Neural progenitor cell (in vitro differentiated cells): ENCODE results near the gene GNL3L.

Experiments
- EZH2 ChIP-seq: fragments of 200-600 bp; sonication (generic); IDR thresholded peaks from 2 replicates; pipeline ENCODE4 v1.6.1; 2017; ENCODE audit warnings: antibody characterized with exemption, mild to moderate bottlenecking, moderate library complexity
- TF ChIP-seq, protein P1 (sequence below): fragments of 200-600 bp; sonication (generic); IDR thresholded peaks from 2 replicates; pipeline ENCODE4 v1.5.1; 2017; ENCODE audit warnings: antibody characterized with exemption, mild to moderate bottlenecking

- TF ChIP-seq, protein P1, sequence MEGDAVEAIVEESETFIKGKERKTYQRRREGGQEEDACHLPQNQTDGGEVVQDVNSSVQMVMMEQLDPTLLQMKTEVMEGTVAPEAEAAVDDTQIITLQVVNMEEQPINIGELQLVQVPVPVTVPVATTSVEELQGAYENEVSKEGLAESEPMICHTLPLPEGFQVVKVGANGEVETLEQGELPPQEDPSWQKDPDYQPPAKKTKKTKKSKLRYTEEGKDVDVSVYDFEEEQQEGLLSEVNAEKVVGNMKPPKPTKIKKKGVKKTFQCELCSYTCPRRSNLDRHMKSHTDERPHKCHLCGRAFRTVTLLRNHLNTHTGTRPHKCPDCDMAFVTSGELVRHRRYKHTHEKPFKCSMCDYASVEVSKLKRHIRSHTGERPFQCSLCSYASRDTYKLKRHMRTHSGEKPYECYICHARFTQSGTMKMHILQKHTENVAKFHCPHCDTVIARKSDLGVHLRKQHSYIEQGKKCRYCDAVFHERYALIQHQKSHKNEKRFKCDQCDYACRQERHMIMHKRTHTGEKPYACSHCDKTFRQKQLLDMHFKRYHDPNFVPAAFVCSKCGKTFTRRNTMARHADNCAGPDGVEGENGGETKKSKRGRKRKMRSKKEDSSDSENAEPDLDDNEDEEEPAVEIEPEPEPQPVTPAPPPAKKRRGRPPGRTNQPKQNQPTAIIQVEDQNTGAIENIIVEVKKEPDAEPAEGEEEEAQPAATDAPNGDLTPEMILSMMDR = no peak
- no peak for TF ChIP-seq EZH2
Measured at GRCh38 chrX:54534271-54534670, 4.3 kb downstream of the GNL3L start.
